SK-N-MC (cell line): Measurements from ENCODE around the gene TMPRSS11E.

Experiments used
- EZH2 ChIP-seq: fragments of 200-600 bp; sonication (generic); IDR thresholded peaks from one replicate; pipeline ENCODE4 v1.6.1; 2017; ENCODE audit warnings: antibody characterized with exemption
- POLR2AphosphoS5 ChIP-seq: IDR thresholded peaks from 2 replicates; pipeline ENCODE4 v1.6.1; 2012; ENCODE audit warnings: mild to moderate bottlenecking, low read depth, low read length, borderline replicate concordance

- TF ChIP-seq EZH2: no peak
- no peak for TF ChIP-seq POLR2AphosphoS5
Observed at GRCh38 chr4:68432320-68432719, 14.9 kb upstream of the TMPRSS11E start.
